Measurements from ENCODE around the gene SCAANT1.

SCAANT1 gene

DNA sequence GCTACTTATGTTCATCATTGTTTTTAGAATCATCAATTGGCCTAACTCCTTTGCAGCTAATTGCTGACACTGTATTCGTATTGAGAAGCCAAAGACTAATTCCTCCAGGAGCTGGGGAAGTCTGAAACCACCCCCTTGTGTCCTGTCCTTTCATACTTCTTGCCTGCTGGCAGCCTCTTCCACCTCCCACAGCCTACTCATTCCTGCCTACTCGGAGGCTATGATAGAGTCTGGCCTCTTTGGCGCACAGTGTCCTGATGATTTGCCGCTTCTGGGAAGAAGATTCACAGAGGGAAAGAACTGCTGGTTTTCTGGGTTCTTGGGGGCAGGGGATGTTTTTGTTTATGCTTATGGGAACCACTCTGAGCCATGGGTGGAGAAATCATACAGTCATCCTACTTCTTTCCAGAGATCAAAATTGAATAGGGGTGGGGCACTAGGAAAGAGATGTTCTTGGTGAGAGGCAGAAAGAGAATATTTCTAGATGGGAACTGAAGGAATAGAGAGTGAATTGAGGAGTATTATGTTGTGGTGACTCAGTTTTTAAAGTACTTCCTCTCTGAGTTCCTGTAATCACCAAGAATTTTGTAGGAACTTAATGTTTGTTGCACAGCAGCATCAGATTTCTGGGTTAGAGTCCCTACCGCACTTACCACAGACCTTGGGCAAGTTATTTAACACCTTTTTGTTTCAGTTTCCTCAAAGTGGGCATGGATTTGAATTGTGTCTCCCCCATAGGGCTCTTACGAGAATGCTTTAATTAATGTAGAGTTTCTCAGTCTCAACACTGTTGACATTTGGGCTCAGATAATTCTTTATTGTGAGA is 22.1 kb upstream of the SCAANT1 start:
- no peak for DNase-seq (ENCODE audit: low read depth in 2 of 3, low spot score in 2 of 3)

GRCh38 chr3:63933459-63933858 is 21.3 kb upstream of the SCAANT1 start:
- no peak for DNase-seq (ENCODE audit: low read depth in 2 of 3, low spot score in 2 of 3)

DNA sequence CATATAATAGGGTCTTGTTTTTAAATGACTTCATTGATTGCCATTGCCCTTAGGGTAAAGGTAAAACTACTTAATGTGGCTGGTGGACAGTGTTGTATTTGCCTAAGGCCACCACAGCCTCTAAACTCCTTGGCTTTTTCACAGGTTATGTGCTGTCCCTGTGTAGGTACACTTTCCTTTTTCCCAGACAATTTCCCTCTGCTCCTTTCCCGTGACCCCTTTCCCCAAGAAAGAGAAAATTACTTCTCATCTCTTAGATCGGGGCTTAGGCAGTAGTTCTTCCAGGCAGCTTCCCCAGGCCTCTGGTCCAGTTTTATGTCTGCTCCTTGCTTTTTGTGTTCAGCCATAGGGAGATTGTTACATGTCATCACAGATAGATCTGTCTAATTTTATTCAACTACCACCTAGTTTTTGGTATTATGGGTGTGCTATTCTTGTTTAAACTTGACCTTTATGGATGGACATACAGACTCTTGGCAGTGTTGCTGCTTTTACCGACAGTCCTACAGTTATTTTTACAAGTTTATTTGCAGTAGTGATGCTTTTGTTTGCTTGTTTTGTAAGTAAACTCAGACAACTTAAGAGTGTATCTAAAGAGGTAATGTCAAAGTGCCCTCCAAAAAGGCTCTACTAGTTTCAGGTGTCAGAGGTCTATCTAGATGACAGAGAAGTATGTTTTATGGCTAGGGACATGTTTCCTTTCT is 20.5 kb upstream of the SCAANT1 start:
- DNase-seq (ENCODE audit: low read depth in 2 of 3, low spot score in 2 of 3), result no peak

DNA sequence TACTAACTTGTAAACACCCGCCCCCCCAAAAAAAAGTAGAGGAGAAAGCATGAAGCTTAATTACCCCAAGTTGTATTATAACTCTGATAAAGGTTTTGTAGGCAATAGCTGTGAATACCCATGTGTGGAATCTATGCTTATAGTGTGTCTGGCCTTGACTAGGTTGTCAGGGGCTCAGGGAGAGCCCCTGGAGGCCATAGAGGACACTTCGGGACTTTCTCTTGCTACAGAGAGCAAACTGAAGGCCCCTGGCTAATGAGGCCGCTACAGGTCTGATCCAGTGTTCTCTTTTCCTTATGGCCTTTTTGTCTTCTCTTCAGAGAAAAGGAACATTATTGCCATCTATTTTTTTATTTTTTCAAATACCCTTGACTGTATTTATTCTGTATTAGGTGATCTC is 19.1 kb upstream of the SCAANT1 start:
- no peak for DNase-seq (ENCODE audit: low read depth in 2 of 3, low spot score in 2 of 3)

DNA sequence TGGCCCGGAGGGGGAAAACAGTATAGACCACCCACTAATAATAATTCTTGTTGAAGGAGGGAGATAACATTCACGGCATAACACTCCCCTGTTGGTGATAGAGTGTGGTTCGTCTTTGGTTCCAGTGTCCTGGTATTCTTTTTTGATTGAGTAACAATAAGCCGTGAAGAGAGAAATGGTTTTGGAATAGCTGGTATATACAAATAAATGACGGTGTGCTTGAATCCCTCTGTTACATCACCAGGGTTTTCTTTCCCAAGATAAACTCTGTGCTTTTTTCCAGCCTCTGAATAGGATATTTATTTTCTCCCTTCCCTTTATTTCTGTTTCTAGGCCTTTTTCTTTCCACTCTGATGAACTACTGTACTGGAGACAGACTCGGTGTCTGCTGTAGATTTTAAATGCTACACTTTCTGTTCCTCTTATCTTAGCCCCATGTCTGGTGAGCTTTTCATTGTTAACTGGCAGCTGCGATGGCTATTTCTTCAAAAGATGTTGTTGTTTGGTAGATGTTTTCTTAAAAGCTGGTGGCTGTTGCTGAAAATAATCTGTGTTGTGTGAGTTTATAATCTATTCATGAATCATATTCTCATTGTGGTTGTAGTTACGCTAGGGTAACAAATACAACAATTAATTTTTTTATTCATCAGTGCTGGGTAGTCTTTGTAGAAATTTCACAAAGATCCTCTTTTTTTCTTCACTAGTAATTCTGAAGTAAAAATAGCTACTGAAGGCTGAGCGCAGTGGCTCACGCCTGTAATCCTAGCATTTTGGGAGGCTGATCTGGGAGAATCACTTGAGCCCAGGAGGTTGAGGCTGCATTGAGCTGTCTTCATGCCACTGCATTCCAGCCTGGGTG is 15.5 kb upstream of the SCAANT1 start:
- DNase-seq (ENCODE audit: low read depth in 2 of 3, low spot score in 2 of 3), result no peak

GRCh38 chr3:63926309-63926708 is 14.1 kb upstream of the SCAANT1 start:
- DNase-seq (ENCODE audit: low read depth in 2 of 3, low spot score in 2 of 3), result no peak

DNA sequence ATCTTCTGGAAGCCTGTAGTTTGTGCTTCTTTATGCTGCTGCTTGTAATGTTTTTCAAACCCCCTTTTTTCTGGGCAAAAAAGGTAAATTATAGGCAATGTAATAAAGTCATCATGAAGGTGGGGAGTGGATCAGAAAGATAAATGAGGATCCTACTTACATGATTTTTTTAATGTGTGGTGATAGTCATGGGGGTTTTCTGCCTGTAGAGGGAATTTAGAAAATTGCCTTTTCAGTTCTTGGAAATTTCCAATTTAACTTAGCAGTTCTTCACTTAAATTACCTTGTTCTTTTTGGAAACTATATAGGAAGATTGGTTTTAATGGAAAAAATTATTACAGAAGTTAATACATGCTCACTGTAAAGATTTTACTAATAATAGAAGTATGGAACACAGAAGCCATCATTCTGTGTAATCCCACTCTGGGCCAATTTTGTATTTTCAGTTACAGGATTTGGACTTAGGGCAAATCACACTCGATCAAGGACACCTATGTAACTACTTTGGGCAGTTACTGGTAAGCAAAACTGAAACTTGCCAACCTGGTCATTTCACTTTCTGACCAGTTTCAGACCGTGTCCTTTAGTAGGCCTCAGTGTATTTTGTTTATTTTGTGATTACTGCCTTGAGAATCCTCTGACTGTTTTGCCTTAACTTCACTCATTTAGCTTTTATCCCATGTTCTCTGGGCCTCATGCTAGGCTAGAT is 10.5 kb upstream of the SCAANT1 start:
- DNase-seq (ENCODE audit: low read depth in 2 of 3, low spot score in 2 of 3), result no peak

DNA sequence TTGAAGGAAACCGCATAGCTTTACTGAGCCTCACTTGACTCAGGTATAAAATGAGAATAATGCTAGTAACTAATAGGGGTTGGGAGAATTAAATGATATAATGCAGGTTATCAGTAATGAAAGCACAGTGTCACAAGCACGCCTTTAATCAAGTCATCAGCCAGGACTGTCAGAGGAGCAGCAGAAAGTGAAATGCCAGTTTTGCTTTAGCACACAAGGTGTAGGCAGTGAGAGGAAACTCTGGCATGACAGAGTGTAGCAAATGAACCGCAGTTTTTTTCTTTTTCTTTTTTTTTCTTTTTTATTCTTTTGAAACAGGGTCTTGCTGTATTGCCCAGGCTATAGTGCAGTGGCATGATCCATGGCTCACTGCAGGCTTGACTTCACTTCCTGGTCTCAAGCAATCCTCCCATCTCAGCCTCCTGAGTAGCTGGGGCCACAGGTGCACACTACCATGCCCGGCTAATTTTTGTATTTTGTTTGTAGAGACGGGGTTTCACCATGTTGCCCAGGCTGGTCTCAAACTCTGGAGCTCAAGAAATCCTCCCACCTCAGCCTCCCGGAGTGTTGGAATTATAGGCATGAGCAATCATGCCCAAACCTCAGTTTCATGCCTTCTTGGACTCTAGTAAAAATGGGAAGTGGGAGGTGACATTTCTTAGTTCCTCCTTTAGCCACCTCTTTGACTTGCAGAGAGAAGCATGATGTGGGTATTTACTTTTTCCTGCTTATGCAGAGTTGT is 9.7 kb upstream of the SCAANT1 start:
- DNase-seq (ENCODE audit: low read depth in 2 of 3, low spot score in 2 of 3), result no peak

- DNase-seq (ENCODE audit: low read depth in 2 of 3, low spot score in 2 of 3), result no peak
Measured at GRCh38 chr3:63920001-63920400, 7.8 kb upstream of the SCAANT1 start.

DNA sequence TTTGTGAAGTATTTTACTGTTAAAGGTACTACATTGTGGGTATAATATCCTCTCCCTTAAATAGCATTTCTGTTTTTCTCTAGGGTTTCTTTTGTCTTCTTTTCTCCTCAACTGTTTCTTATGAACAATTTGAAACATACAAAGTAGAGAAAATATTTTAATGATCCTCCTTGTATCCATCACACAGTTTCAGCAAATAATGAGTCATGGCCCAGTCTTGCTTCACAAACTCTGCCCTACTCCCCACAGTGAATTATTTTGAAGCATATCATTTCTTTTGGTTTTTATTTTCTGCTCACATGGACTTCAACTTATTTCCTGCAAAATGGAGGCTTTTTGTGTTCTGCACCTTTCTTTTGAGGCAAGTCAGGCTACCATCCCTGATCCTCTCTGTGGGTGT is 6.1 kb upstream of the SCAANT1 start:
- DNase-seq (ENCODE audit: low read depth in 2 of 3, low spot score in 2 of 3), result no peak

DNA sequence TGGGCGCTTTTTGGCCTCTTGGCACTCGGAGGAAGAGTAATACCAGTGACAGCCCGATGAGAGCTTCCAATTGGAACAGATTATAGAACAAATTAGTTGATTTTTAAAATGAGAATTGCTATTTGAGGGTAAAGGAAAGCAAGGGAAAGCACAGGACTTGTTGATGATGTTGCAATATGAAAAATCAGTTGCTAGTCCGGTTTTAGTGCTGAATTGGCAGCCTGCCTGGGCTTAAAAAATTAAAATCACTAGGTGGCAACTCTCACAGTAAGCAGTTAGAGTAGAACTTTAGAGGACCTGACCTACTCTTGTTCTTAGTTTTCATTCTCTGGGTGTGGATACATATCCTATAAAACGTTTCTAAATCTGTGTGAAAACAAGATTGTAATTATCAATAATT is 2.1 kb upstream of the SCAANT1 start:
- no peak for DNase-seq (ENCODE audit: low read depth in 2 of 3, low spot score in 2 of 3)

DNA sequence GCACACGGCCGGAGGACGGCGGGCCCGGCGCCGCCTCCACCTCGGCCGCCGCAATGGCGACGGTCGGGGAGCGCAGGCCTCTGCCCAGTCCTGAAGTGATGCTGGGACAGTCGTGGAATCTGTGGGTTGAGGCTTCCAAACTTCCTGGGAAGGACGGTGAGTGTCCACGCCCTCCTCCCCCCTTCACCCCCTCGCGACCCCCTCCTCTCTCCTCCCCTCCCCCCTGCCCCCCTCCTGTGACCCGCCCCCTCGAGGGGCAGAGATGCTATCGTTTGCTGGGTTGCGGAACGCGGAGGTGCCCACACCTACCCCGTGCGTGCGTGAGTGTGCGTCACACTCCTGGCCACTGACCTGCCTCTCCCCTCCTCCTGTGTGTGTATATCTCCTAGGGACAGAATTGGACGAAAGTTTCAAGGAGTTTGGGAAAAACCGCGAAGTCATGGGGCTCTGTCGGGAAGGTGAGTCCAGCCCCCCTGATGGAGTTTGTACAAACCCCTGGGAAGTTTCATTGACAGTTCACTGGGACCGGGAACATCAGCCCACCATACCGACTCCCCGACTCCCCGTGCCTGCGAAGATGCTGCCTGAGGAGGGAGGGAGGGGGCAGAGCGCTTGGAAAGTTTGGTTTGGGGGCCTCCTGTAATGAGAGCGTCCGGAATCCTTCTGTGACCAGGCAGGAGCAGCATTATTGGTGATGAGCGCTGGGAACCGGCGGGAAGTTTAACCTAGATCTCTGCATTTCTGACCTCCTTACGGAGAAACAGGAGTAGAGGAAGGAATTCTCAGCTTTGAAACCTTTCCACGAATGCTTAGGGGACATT is 795 bp upstream of the SCAANT1 start:
- DNase-seq (ENCODE audit: low read depth in 2 of 3, low spot score in 2 of 3), result peak; percentile 11 to 19 (median 17)

DNA sequence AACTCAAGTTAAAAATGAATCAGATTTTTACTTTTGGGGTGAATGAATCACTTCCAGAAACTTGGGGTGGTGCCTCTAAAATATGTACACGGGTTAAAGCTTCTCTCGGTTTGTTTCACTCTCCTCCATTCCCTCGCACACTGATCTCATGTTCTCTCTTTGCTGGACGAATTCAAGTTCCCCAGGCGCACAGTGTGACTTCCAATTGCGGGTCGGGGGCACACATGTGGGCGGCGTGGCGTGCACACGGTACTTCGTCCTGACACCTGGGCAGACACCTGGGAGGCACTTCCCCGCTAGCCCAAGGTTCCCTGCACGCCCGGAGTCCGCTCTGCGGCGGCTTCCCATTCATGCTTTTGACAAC is 692 bp downstream of the SCAANT1 start:
- DNase-seq (ENCODE audit: low read depth in 2 of 3, low spot score in 2 of 3), result peak in 2 of 3 experiments; percentile 23 to 49

- DNase-seq (ENCODE audit: low read depth in 2 of 3, low spot score in 2 of 3), result no peak
Measured at GRCh38 chr3:63910891-63911290, 1.3 kb downstream of the SCAANT1 start.

DNA sequence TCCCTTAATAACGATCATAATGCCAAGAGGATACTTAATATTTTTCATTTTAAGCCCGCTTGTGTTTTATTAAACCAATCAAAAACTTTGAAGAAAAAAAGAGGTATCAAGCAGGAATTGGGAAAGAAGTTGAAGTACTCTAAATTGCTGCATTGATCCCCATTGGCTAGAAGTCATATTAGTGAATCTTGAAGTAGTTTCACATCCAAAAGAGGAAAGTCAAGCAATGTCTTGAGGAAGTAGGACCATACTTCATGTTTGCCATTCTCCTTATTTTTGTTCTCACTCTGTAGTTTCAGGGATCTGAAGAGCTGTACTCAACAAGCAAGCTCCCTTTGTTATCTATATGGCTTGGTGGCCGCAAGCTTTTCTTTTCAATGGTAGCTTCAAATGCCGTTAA is 2.2 kb downstream of the SCAANT1 start:
- DNase-seq (ENCODE audit: low read depth in 2 of 3, low spot score in 2 of 3), result no peak

GRCh38 chr3:63909431-63909830 is 2.8 kb downstream of the SCAANT1 start:
- DNase-seq (ENCODE audit: low read depth in 2 of 3, low spot score in 2 of 3), result no peak

DNA sequence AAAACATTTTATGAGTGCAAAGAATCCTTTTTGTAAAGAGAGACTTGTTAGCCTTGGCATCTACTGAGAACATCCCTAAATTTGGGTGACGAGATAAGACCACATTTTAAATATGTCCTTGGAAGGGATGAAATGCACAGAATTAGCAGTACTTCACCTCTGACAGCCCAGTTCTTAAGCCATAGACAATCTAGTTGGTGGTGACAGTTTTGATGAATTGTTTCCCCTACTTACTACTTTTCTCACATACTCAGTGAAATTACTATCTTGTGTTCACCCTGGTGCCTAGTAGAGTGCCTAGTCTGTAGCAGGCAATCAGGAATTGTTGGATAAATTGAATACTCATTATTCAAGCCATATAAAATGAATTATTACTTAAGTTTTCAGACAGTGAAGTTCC is 3.4 kb downstream of the SCAANT1 start:
- no peak for DNase-seq (ENCODE audit: low read depth in 2 of 3, low spot score in 2 of 3)

- DNase-seq (ENCODE audit: low read depth in 2 of 3, low spot score in 2 of 3), result no peak
Measured at GRCh38 chr3:63908081-63908736, 4.0 kb downstream of the SCAANT1 start.
